Osteoblast (primary cell): ENCODE measurements around the gene NTMT1. TPM values are rescaled to one million over a fixed set of nuclear protein-coding genes. Genes with fewer than 3 reads are reported as not detected.

Source experiments
- DNase-seq: peaks from one replicate; pipeline ENCODE4 v3.0.0; 2011; ENCODE audit warnings: low spot score, mixed read lengths; ENCODE audit not compliant: insufficient read length; ENCODE audit errors: missing footprints
- H2AFZ ChIP-seq: 2 replicates; pipeline ENCODE4 v1.6.0; 2011; ENCODE audit warnings: mild to moderate bottlenecking, low read length
- H3K27ac ChIP-seq: 2 replicates; pipeline ENCODE4 v1.5.1; 2011; ENCODE audit warnings: mild to moderate bottlenecking, low read depth, low read length, moderate library complexity
- H3K27me3 ChIP-seq: 2 replicates; pipeline ENCODE4 v1.6.0; 2012; ENCODE audit warnings: mild to moderate bottlenecking, control low read depth, inconsistent platforms, low read length, moderate library complexity; ENCODE audit not compliant: insufficient read depth
- H3K36me3 ChIP-seq: 2 replicates; pipeline ENCODE4 v1.5.1; 2011; ENCODE audit warnings: mild to moderate bottlenecking, low read length, control low read depth, moderate library complexity; ENCODE audit not compliant: insufficient read depth
- H3K4me1 ChIP-seq: 2 replicates; pipeline ENCODE4 v1.5.1; 2011; ENCODE audit warnings: mild to moderate bottlenecking, low read length, control low read depth, moderate library complexity; ENCODE audit not compliant: insufficient read depth
- H3K4me2 ChIP-seq: 2 replicates; pipeline ENCODE4 v1.6.0; 2011; ENCODE audit warnings: mild to moderate bottlenecking, low read length; ENCODE audit not compliant: insufficient read depth
- H3K4me3 ChIP-seq: fragments of 200-600 bp; sonication (generic); 3 replicates; pipeline ENCODE4 v1.5.1; 2012; ENCODE audit warnings: mild to moderate bottlenecking, low read length, inconsistent platforms; ENCODE audit not compliant: insufficient read depth
- H3K79me2 ChIP-seq: 2 replicates; pipeline ENCODE4 v1.6.0; 2012; ENCODE audit warnings: mild to moderate bottlenecking, low read length, control low read depth, inconsistent platforms; ENCODE audit not compliant: insufficient read depth
- H3K9me3 ChIP-seq: 2 replicates; pipeline ENCODE4 v1.5.1; 2011; ENCODE audit warnings: low read depth, low read length, control low read depth
- H4K20me1 ChIP-seq: 2 replicates; pipeline ENCODE4 v1.6.0; 2012; ENCODE audit warnings: mild to moderate bottlenecking, low read length, control low read depth; ENCODE audit not compliant: insufficient read depth
- CTCF ChIP-seq: IDR thresholded peaks from 2 replicates; pipeline ENCODE4 v1.5.1; 2011; ENCODE audit warnings: mild to moderate bottlenecking, low read depth, low read length, moderate library complexity; ENCODE audit errors: extremely low read depth
- total RNA-seq: library from RNA; depleted of rRNA; stranded (reverse); fragments of >200 nt; gene quantifications from 2 replicates; pipeline ENCODE4 v1.2.3, GENCODE V29; 2012

NTMT1 gene
- total RNA-seq, 1 donor = 26.4 TPM

GRCh38 chr9:129640871-129641749, 15.1 kb downstream of the NTMT1 start:
- peak overlapping the region; percentile 56 for H2AFZ ChIP-seq
- H3K9me3 ChIP-seq = no peaks in the 10 kb centered on the region
- peaks cover 54% of the 10 kb centered on the region for H3K79me2 ChIP-seq
- H3K4me2 ChIP-seq = peak overlapping the region; percentile 94
- peaks cover 32% of the 10 kb centered on the region for H3K36me3 ChIP-seq
- TF ChIP-seq CTCF = no peak
- peak overlapping the region; percentile 98 for H3K4me3 ChIP-seq
- H3K27ac ChIP-seq = peak overlapping the region; percentile 77
- H3K27me3 ChIP-seq = no peaks in the 10 kb centered on the region
- H3K4me1 ChIP-seq = peaks cover 19% of the 10 kb centered on the region
- DNase-seq = no peak
- H4K20me1 ChIP-seq = peaks cover 38% of the 10 kb centered on the region

GRCh38 chr9:129641750-129642585, 16.0 kb downstream of the NTMT1 start, which contains the start of gene ASB6:
ASB6 (minus strand) TSS chr9:129642151; CDS start chr9:129641999, 152 bp downstream.
- peaks cover 26% of the 10 kb centered on the region for H3K36me3 ChIP-seq
- peaks cover 38% of the 10 kb centered on the region for H4K20me1 ChIP-seq
- H3K4me3 ChIP-seq = peak within 1 kb of the TSS; percentile 98
- peaks cover 19% of the 10 kb centered on the region for H3K4me1 ChIP-seq
- peak within 1 kb of the TSS; percentile 88 for H2AFZ ChIP-seq
- H3K27ac ChIP-seq = peak within 1 kb of the TSS; percentile 77
- H3K79me2 ChIP-seq = peaks cover 49% of the 10 kb centered on the region
- no peaks in the 10 kb centered on the region for H3K27me3 ChIP-seq
- DNase-seq = peak; percentile 100
- peak; percentile 90 for TF ChIP-seq CTCF
- no peaks in the 10 kb centered on the region for H3K9me3 ChIP-seq
- peak within 1 kb of the TSS; percentile 94 for H3K4me2 ChIP-seq

GRCh38 chr9:129643706-129644105, 17.7 kb downstream of the NTMT1 start:
- Histone ChIP-seq H3K27ac (no peak overlapping the region), H3K27me3 (no peaks in the 10 kb centered on the region), H2AFZ (no peak overlapping the region), H3K36me3 (peaks cover 9% of the 10 kb centered on the region), H3K4me3 (no peak overlapping the region), H4K20me1 (peaks cover 26% of the 10 kb centered on the region), H3K4me1 (peaks cover 29% of the 10 kb centered on the region), H3K9me3 (no peaks in the 10 kb centered on the region), H3K4me2 (no peak overlapping the region), H3K79me2 (peaks cover 32% of the 10 kb centered on the region)
- TF ChIP-seq CTCF = no peak
- DNase-seq = no peak
